Measurements from ENCODE around the gene NDC1. TPM values are rescaled to one million over a fixed set of nuclear protein-coding genes. Genes with fewer than 3 reads are reported as not detected.

NDC1 gene
- total and polyA plus RNA-seq, 3 experiments from 2014 or later = 6.4 to 40.3 (median 38.8) TPM

- DNase-seq = no peak
- H3K27ac ChIP-seq (ENCODE audit: low read depth, low read length) = no peak overlapping the region
- peaks cover 0 to 4% (median 2%) of the 10 kb centered on the region in 3 donors for H3K4me1 Mint-ChIP-seq
- no peaks in the 10 kb centered on the region for H3K36me3 ChIP-seq (ENCODE audit: insufficient read depth, low read length)
- no peaks in the 10 kb centered on the region for H3K9me3 ChIP-seq (ENCODE audit: low read length)
- peaks cover 18% of the 10 kb centered on the region for H3K27me3 ChIP-seq (ENCODE audit: insufficient read depth, low read length, poor library complexity, severe bottlenecking)
- ChIA-PET CTCF (no interaction called here), POLR2A (no interaction called here)
- no peaks in the 10 kb centered on the region for H3K36me3 Mint-ChIP-seq
- H3K27me3 Mint-ChIP-seq = peaks cover 24 to 50% of the 10 kb centered on the region in 2 donors
- no peaks in the 10 kb centered on the region for H3K9me3 Mint-ChIP-seq
- no peak overlapping the region for H3K4me3 ChIP-seq (ENCODE audit: low read length)
- H3K4me3 Mint-ChIP-seq = no peak overlapping the region
- H3K27ac Mint-ChIP-seq = no peak overlapping the region
- no peaks in the 10 kb centered on the region for H3K4me1 ChIP-seq (ENCODE audit: insufficient read depth, low read length)
Observed at GRCh38 chr1:53733447-53733931, 104.6 kb downstream of the NDC1 start.

- ChIA-PET POLR2A (no interaction called here), CTCF (no interaction called here)
- no peaks in the 10 kb centered on the region for H3K36me3 ChIP-seq (ENCODE audit: insufficient read depth, low read length)
- H3K27ac Mint-ChIP-seq = no peak overlapping the region
- H3K36me3 Mint-ChIP-seq = peaks cover 0 to under 1% (median 0%) of the 10 kb centered on the region in 3 donors
- H3K27me3 ChIP-seq (ENCODE audit: insufficient read depth, low read length, poor library complexity, severe bottlenecking) = peaks cover 13% of the 10 kb centered on the region
- no peak for DNase-seq
- H3K9me3 Mint-ChIP-seq = no peaks in the 10 kb centered on the region
- peaks cover 0 to 4% (median 2%) of the 10 kb centered on the region in 3 donors for H3K4me1 Mint-ChIP-seq
- no peak overlapping the region for H3K4me3 Mint-ChIP-seq
- peaks cover 24 to 50% of the 10 kb centered on the region in 2 donors for H3K27me3 Mint-ChIP-seq
- H3K9me3 ChIP-seq (ENCODE audit: low read length) = no peaks in the 10 kb centered on the region
- no peak overlapping the region for H3K4me3 ChIP-seq (ENCODE audit: low read length)
- H3K4me1 ChIP-seq (ENCODE audit: insufficient read depth, low read length) = no peaks in the 10 kb centered on the region
- no peak overlapping the region for H3K27ac ChIP-seq (ENCODE audit: low read depth, low read length)
Observed at GRCh38 chr1:53732912-53733317, 105.2 kb downstream of the NDC1 start.

- H3K27me3 Mint-ChIP-seq = peaks cover 22 to 48% of the 10 kb centered on the region in 2 donors
- POLR2A ChIA-PET = no interaction called here
- H3K27ac ChIP-seq (ENCODE audit: low read depth, low read length) = no peak overlapping the region
Observed at GRCh38 chr1:53732409-53732808, 105.7 kb downstream of the NDC1 start.

GRCh38 chr1:53731779-53732305 is 106.3 kb downstream of the NDC1 start:
- CTCF ChIA-PET = no interaction called here
- no peaks in the 10 kb centered on the region for H3K9me3 Mint-ChIP-seq
- H3K9me3 ChIP-seq (ENCODE audit: low read length) = no peaks in the 10 kb centered on the region

More at GRCh38 chr1:53732409-53732808, 105.7 kb downstream of the NDC1 start:
- Mint-ChIP-seq H3K27ac (peak overlapping the region in 1 of 8 donors; percentile 35), H3K9me3 (no peaks in the 10 kb centered on the region), H3K36me3 (peaks cover 0 to 1% (median 0%) of the 10 kb centered on the region in 3 donors), H3K4me3 (no peak overlapping the region), H3K4me1 (peaks cover 0 to 3% (median under 1%) of the 10 kb centered on the region in 3 donors)
- no peaks in the 10 kb centered on the region for H3K9me3 ChIP-seq (ENCODE audit: low read length)
- H3K36me3 ChIP-seq (ENCODE audit: insufficient read depth, low read length) = no peaks in the 10 kb centered on the region
- no peak for DNase-seq
- H3K4me1 ChIP-seq (ENCODE audit: insufficient read depth, low read length) = no peaks in the 10 kb centered on the region
- CTCF ChIA-PET = no interaction called here
- H3K4me3 ChIP-seq (ENCODE audit: low read length) = no peak overlapping the region
- H3K27me3 ChIP-seq (ENCODE audit: insufficient read depth, low read length, poor library complexity, severe bottlenecking) = peaks cover 13% of the 10 kb centered on the region

GRCh38 chr1:53731043-53731600 is 107.0 kb downstream of the NDC1 start:
- CTCF ChIA-PET = no interaction called here

More at GRCh38 chr1:53731779-53732305, 106.3 kb downstream of the NDC1 start:
- Mint-ChIP-seq H3K27me3 (peaks cover 17 to 43% of the 10 kb centered on the region in 2 donors), H3K4me1 (no peaks in the 10 kb centered on the region), H3K4me3 (no peak overlapping the region), H3K36me3 (peaks cover 0 to 1% (median 0%) of the 10 kb centered on the region in 3 donors), H3K27ac (no peak overlapping the region)
- no peak for DNase-seq
- Histone ChIP-seq H3K27ac (ENCODE audit: low read depth, low read length) (no peak overlapping the region), H3K4me1 (ENCODE audit: insufficient read depth, low read length) (no peaks in the 10 kb centered on the region), H3K27me3 (ENCODE audit: insufficient read depth, low read length, poor library complexity, severe bottlenecking) (peaks cover 10% of the 10 kb centered on the region), H3K36me3 (ENCODE audit: insufficient read depth, low read length) (no peaks in the 10 kb centered on the region), H3K4me3 (ENCODE audit: low read length) (no peak overlapping the region)
- POLR2A ChIA-PET = no interaction called here

GRCh38 chr1:53730224-53730865 is 107.8 kb downstream of the NDC1 start:
- Histone ChIP-seq H3K4me3 (ENCODE audit: low read length) (no peak overlapping the region), H3K27me3 (ENCODE audit: insufficient read depth, low read length, poor library complexity, severe bottlenecking) (no peaks in the 10 kb centered on the region), H3K4me1 (ENCODE audit: insufficient read depth, low read length) (no peaks in the 10 kb centered on the region), H3K36me3 (ENCODE audit: insufficient read depth, low read length) (no peaks in the 10 kb centered on the region), H3K9me3 (ENCODE audit: low read length) (no peaks in the 10 kb centered on the region), H3K27ac (ENCODE audit: low read depth, low read length) (no peak overlapping the region)
- CTCF ChIA-PET = no interaction called here
- POLR2A ChIA-PET = no interaction called here
- Mint-ChIP-seq H3K4me1 (no peaks in the 10 kb centered on the region), H3K27me3 (peaks cover 11 to 30% of the 10 kb centered on the region in 2 donors), H3K27ac (no peak overlapping the region), H3K9me3 (no peaks in the 10 kb centered on the region), H3K36me3 (peaks cover 0 to 1% (median 0%) of the 10 kb centered on the region in 3 donors), H3K4me3 (no peak overlapping the region)
- no peak for DNase-seq

More at GRCh38 chr1:53731043-53731600, 107.0 kb downstream of the NDC1 start:
- Histone ChIP-seq H3K4me1 (ENCODE audit: insufficient read depth, low read length) (no peaks in the 10 kb centered on the region), H3K9me3 (ENCODE audit: low read length) (no peaks in the 10 kb centered on the region), H3K27ac (ENCODE audit: low read depth, low read length) (no peak overlapping the region), H3K36me3 (ENCODE audit: insufficient read depth, low read length) (no peaks in the 10 kb centered on the region), H3K4me3 (ENCODE audit: low read length) (no peak overlapping the region), H3K27me3 (ENCODE audit: insufficient read depth, low read length, poor library complexity, severe bottlenecking) (peaks cover 2% of the 10 kb centered on the region)
- Mint-ChIP-seq H3K9me3 (no peaks in the 10 kb centered on the region), H3K27me3 (peaks cover 13 to 36% of the 10 kb centered on the region in 2 donors), H3K4me1 (no peaks in the 10 kb centered on the region), H3K27ac (no peak overlapping the region), H3K4me3 (no peak overlapping the region), H3K36me3 (peaks cover 0 to 1% (median 0%) of the 10 kb centered on the region in 3 donors)
- POLR2A ChIA-PET = no interaction called here
- no peak for DNase-seq

GRCh38 chr1:53729456-53730223 is 108.5 kb downstream of the NDC1 start:
- no peaks in the 10 kb centered on the region for H3K9me3 Mint-ChIP-seq
- H3K4me3 Mint-ChIP-seq = no peak overlapping the region
- H3K36me3 Mint-ChIP-seq = peaks cover 0 to 1% (median 0%) of the 10 kb centered on the region in 3 donors
- ChIA-PET POLR2A (no interaction called here), CTCF (no interaction called here)
- H3K4me1 ChIP-seq (ENCODE audit: insufficient read depth, low read length) = no peaks in the 10 kb centered on the region
- no peak overlapping the region for H3K27ac Mint-ChIP-seq
- H3K9me3 ChIP-seq (ENCODE audit: low read length) = no peaks in the 10 kb centered on the region
- no peaks in the 10 kb centered on the region for H3K27me3 ChIP-seq (ENCODE audit: insufficient read depth, low read length, poor library complexity, severe bottlenecking)
- DNase-seq = no peak
- H3K27ac ChIP-seq (ENCODE audit: low read depth, low read length) = no peak overlapping the region
- H3K4me1 Mint-ChIP-seq = no peaks in the 10 kb centered on the region
- H3K27me3 Mint-ChIP-seq = peaks cover 11 to 23% of the 10 kb centered on the region in 2 donors
- no peak overlapping the region for H3K4me3 ChIP-seq (ENCODE audit: low read length)
- H3K36me3 ChIP-seq (ENCODE audit: insufficient read depth, low read length) = no peaks in the 10 kb centered on the region
